ENCODE data around the gene DCAF6.
"Not testable (repeated sequence)": the region's sequence is repeated elsewhere in the genome, so short reads cannot be mapped to it uniquely, and the experiment has no call there.

Gene DCAF6

DNA sequence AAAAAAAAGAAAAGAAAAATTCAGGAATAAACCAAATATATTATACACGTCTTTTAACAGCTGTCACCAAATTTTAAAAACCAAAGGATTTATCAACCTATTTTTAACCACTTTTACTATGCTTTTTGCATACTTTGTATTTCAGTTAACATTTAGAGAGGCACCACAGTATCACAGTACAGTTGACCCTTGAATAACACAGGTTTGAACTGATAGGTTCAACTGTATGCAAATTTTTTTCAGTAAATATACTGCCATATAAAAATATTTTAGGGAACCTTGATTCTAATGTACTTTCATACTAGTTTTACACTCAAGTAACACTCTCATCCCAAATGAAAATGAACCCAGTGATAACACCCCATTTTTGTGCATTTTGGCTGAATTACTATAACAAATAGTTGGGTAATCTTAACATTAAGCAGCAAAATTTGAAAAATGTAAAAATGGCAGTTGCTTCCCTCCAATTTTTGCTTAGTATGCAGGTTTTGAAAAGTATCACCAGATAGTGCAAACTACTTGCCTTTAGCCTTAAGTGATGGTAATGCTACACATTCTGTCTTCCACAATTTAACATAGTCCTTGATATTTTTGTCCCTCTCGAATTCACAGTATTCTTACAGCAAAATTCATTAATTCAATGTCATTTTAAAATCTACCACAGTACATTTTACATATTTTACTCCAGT, 11.8 kb upstream of the DCAF6 start:
- no peak for DNase-seq (ENCODE audit: low spot score)

DNA sequence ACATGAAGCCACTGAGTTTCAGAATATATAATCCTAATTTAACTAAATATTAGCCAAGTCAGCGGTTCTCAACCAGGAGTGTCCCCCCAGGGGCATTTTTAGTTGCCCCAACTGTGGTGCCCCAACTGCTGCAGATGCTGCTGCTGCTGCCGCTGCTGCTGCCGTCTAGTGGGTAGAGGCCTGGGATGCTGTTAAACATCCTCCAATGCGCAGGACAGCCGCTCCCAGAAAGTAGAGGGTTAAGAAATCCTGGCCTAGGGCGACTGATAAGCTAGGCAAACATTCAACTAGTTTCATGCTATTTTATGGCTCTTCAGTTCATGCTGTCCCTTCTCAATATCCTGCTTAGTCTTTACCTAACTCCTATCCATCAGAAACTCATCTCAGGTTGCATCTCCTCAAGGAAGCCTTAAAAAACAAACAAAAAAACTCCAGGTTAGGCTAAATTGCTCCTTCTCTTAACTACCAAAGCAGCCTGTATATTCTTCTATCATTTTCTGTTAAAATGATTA, 9.9 kb upstream of the DCAF6 start:
- DNase-seq (ENCODE audit: low spot score), result no peak

- no peak for DNase-seq (ENCODE audit: low spot score)
Observed at GRCh38 chr1:167927046-167927754, 9.3 kb upstream of the DCAF6 start.

GRCh38 chr1:167928457-167928852, 8.0 kb upstream of the DCAF6 start:
- no peak for DNase-seq (ENCODE audit: low spot score)

GRCh38 chr1:167928919-167929318, 7.6 kb upstream of the DCAF6 start:
- DNase-seq (ENCODE audit: low spot score), result not testable (repeated sequence)

DNA sequence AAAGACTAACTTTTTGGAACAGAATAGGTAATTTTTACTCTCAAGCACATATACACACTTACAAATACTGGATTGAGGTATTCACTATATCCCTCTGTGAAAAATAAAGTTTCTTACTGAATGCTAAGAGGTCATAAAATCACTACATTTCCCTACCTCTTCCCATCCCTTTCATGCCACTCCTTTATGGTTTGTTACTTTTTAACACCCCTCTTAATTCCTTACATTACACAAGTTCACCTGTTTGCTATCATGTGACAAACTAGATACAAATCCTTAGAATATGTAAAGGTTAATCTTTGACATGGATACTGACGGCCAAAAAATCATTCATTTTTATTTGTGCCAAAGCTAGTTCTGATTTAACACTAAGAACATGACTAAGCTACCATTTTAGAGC, 6.8 kb upstream of the DCAF6 start:
- no peak for DNase-seq (ENCODE audit: low spot score)

GRCh38 chr1:167933788-167934187, 2.7 kb upstream of the DCAF6 start:
- DNase-seq (ENCODE audit: low spot score), result no peak

- DNase-seq (ENCODE audit: low spot score), result no peak
Observed at GRCh38 chr1:167934426-167935215, 1.9 kb upstream of the DCAF6 start.

- peak; percentile 23 for DNase-seq (ENCODE audit: low spot score)
Observed at GRCh38 chr1:167935216-167936067, 1.0 kb upstream of the DCAF6 start.

GRCh38 chr1:167936930-167937708, 636 bp downstream of the DCAF6 start, which contains the start of gene MPC2:
Gene MPC2, minus strand, starts transcription at chr1:167937072. Its CDS starts 1,231 bp downstream, at chr1:167935841.
- peak; percentile 56 for DNase-seq (ENCODE audit: low spot score)

GRCh38 chr1:167937709-167938010, 1.2 kb downstream of the DCAF6 start:
- DNase-seq (ENCODE audit: low spot score), result no peak

GRCh38 chr1:167938080-167938636, 1.7 kb downstream of the DCAF6 start:
- no peak for DNase-seq (ENCODE audit: low spot score)

DNA sequence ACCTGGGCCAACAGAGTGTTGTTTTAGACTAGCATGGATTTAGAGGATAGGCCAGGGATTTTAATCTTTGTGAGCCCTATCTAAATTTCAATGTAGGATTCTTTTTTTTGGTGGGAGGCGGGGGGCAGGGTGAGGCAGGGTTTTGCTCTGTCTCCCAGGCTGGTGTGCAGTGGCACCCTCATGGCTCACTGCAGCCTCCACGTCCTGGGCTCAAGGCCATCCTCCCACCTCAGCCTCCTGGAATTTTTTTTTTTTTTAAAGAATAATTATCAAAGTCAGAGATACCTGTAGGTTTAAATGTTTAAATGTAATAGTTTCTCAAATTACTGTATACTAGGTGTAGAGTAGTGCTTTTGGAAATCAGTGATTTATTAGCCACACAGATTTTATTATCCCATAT, 3.8 kb downstream of the DCAF6 start:
- DNase-seq (ENCODE audit: low spot score), result no peak

DNA sequence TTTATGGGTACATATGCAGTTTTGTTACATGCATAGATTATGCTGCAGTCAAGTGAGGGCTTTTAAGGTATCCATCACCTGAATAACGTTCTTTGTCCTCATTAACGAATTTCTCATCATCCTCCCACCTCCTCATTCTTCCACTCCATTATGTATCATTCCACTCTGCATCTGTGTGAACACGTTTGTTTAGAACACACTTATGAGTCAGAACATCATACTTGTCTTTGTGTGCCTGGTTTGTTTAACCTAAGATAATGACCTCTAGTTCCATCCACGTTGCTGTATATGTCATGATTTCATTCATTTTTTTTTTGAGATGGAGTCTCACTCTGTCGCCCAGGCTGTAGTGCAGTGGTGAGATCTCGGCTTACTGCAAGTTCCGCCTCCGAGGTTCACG, 7.1 kb downstream of the DCAF6 start:
- no peak for DNase-seq (ENCODE audit: low spot score)

DNA sequence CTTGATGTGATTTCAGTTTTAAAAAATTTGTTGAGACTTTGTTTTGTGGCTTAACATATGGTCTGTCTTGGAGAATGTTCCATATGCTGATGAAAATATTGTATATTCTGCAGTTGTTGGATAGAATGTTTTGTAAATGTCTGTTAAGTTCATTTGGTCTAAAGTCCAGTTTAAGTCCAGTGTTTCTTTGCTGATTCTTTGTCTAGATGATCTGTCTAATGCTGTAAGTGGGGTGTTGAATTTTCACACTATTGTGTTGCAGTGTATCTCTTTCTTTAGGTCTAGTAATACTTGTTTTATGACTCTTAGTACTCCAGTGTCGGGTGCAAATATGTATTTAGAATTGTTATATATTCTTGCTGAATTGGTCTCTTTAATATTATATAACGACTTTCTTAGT, 11.2 kb downstream of the DCAF6 start:
- DNase-seq (ENCODE audit: low spot score), result no peak

DNA sequence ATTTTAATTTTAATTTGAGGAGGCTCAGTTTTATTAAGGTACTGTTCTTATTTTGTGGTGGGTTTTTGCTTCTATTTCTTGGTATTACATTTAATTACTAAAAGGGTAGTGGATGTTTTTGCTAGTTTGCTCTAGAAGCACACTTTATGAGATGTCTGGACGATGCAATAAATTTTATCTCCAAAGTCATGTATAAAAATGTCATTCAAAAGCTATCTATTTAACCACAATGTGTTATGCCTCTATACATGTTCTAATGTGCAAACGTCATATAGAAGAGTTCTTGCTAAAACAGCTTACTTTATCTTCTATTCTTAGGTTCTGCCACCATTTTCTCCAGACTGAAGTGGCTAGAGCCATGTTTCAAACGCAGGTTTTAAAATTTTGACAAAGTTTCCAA, 13.3 kb downstream of the DCAF6 start:
- DNase-seq (ENCODE audit: low spot score), result no peak

GRCh38 chr1:167950569-167950968, 14.1 kb downstream of the DCAF6 start:
- no peak for DNase-seq (ENCODE audit: low spot score)

DNA sequence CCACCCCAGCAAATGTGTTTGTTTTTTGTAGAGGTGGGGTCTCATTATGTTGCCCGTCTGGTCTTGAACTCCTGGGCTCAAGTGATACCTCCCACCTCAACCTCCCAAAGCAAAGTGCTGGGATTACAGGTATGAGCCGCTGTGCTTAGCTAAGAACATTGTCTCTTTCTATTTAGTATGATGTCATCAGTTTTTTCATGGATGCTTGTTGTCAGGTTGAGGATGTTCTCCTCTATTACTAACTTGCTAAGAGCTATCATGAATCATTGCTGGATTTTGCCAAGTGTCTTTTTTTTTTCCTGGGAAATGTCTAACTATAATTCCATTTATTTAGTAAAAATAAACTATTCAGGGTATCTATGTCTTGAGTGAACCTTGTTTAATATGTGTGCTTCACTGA, 19.4 kb downstream of the DCAF6 start:
- no peak for DNase-seq (ENCODE audit: low spot score)

DNA sequence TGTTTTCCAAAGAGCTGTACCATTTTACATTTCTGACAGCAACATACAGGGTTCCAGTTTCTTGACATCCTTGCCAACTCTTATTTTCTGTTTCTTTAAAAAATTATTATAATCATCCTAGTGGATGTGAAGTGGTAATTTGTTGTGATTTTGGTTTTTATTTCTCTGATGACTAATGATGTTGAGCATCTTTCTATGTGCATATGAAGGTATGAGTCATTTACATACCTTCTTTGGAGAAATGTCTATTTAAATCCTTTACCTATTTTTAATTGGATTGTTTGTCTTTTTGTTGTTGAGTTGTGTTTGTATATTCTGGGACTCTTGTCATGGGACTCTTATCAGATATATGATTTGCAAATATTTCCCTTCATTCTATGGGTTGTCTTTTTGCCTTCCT, 21.2 kb downstream of the DCAF6 start:
- no peak for DNase-seq (ENCODE audit: low spot score)

GRCh38 chr1:167964646-167965045, 28.2 kb downstream of the DCAF6 start:
- no peak for DNase-seq (ENCODE audit: low spot score)

DNA sequence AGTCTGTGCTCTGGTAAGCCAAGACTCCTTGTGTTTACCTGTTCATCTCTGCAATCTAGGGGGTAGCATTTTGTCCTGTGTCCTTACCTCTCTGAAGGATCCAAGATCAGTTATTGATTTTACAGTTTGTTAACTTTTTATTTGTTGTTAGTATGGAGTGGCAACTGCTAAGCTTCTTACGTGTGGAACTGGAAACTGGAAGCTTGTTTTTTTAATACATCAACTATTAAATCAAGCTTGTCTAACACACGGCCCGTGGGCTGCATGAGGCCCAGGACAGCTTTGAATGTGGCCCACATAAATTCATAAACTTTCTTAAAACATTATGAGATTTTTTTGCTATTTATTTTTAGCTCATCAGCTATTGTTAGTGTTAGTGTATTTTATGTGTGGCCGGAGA, 29.6 kb downstream of the DCAF6 start:
- no peak for DNase-seq (ENCODE audit: low spot score)

All from globus pallidus (tissue), 1 donor.